H9 (cell line): ENCODE data around the gene HSD3B1. TPM values are rescaled to one million over a fixed set of nuclear protein-coding genes. Genes with fewer than 3 reads are reported as not detected.

Source experiments
- DNase-seq: peaks from one replicate; pipeline ENCODE4 v3.0.0-alpha.2; 2017
- H2AFZ ChIP-seq: one replicate; pipeline ENCODE4 v1.6.1; 2013; ENCODE audit warnings: mild to moderate bottlenecking, low read length, control low read depth, moderate library complexity
- H2AK5ac ChIP-seq: 2 replicates; pipeline ENCODE4 v1.6.1; 2013; ENCODE audit warnings: low read length, control low read depth, mixed read lengths; ENCODE audit not compliant: insufficient read length
- H2BK120ac ChIP-seq: one replicate; pipeline ENCODE4 v1.6.1; 2013; ENCODE audit warnings: low read depth, mild to moderate bottlenecking, low read length, control low read depth, inconsistent platforms; ENCODE audit not compliant: poor library complexity, severe bottlenecking
- H2BK12ac ChIP-seq: 2 replicates; pipeline ENCODE4 v1.6.1; 2013; ENCODE audit warnings: low read length, control low read depth, mixed read lengths, low read depth; ENCODE audit not compliant: insufficient read length
- H2BK15ac ChIP-seq: 2 replicates; pipeline ENCODE4 v1.6.1; 2013; ENCODE audit warnings: low read depth, low read length, control low read depth
- H2BK20ac ChIP-seq: one replicate; pipeline ENCODE4 v1.6.1; 2013; ENCODE audit warnings: low read depth, mild to moderate bottlenecking, low read length, control low read depth, inconsistent platforms; ENCODE audit not compliant: poor library complexity, severe bottlenecking
- H2BK5ac ChIP-seq: 2 replicates; pipeline ENCODE4 v1.6.1; 2013; ENCODE audit warnings: low read length, control low read depth, mixed read lengths; ENCODE audit not compliant: insufficient read length
- H3K14ac ChIP-seq: 2 replicates; pipeline ENCODE4 v1.6.1; 2013; ENCODE audit warnings: low read length, control low read depth; ENCODE audit not compliant: insufficient read depth
- H3K18ac ChIP-seq: 2 replicates; pipeline ENCODE4 v1.6.1; 2013; ENCODE audit warnings: low read depth, mild to moderate bottlenecking, mixed read lengths, low read length, control low read depth; ENCODE audit not compliant: insufficient read length
- H3K23ac ChIP-seq: 2 replicates; pipeline ENCODE4 v1.6.1; 2013; ENCODE audit warnings: low read length, control low read depth, mixed read lengths, low read depth; ENCODE audit not compliant: insufficient read length
- H3K23me2 ChIP-seq: 2 replicates; pipeline ENCODE4 v1.6.1; 2013; ENCODE audit warnings: low read depth, mild to moderate bottlenecking, mixed read lengths, low read length, control low read depth; ENCODE audit not compliant: insufficient read length, poor library complexity, severe bottlenecking
- H3K27ac ChIP-seq: 2 replicates; pipeline ENCODE4 v1.5.1; 2013; ENCODE audit warnings: low read length, control low read depth, mixed read lengths, low read depth; ENCODE audit not compliant: insufficient read length
- H3K27me3 ChIP-seq: 2 replicates; pipeline ENCODE4 v1.6.1; 2013; ENCODE audit warnings: low read length, control low read depth, inconsistent platforms; ENCODE audit not compliant: insufficient read depth
- H3K4ac ChIP-seq: 2 replicates; pipeline ENCODE4 v1.6.1; 2013; ENCODE audit warnings: low read depth, mild to moderate bottlenecking, control low read depth, inconsistent platforms, low read length, moderate library complexity
- H3K4me1 ChIP-seq: 2 replicates; pipeline ENCODE4 v1.6.1; 2013; ENCODE audit warnings: low read length, control low read depth, inconsistent platforms; ENCODE audit not compliant: insufficient read depth
- H3K4me2 ChIP-seq: 2 replicates; pipeline ENCODE4 v1.6.1; 2013; ENCODE audit warnings: low read length, control low read depth, mixed read lengths; ENCODE audit not compliant: insufficient read length, insufficient read depth
- H3K56ac ChIP-seq: 2 replicates; pipeline ENCODE4 v1.6.1; 2013; ENCODE audit warnings: low read depth, mild to moderate bottlenecking, mixed read lengths, low read length, control low read depth; ENCODE audit not compliant: insufficient read length
- H3K79me1 ChIP-seq: 2 replicates; pipeline ENCODE4 v1.6.1; 2013; ENCODE audit warnings: low read depth, mild to moderate bottlenecking, moderate library complexity, low read length, control low read depth, inconsistent platforms; ENCODE audit not compliant: insufficient read depth, poor library complexity, severe bottlenecking
- H3K79me2 ChIP-seq: 2 replicates; pipeline ENCODE4 v1.6.1; 2013; ENCODE audit warnings: low read length, control low read depth, inconsistent platforms; ENCODE audit not compliant: insufficient read depth
- H3K9ac ChIP-seq: 2 replicates; pipeline ENCODE4 v1.6.1; 2013; ENCODE audit warnings: low read length, control low read depth, mixed read lengths; ENCODE audit not compliant: insufficient read length; ENCODE audit errors: extremely low read depth
- H3K9me3 ChIP-seq: one replicate; pipeline ENCODE4 v1.6.1; 2013; ENCODE audit warnings: low read depth, low read length, inconsistent platforms; ENCODE audit not compliant: control insufficient read depth
- H3T11ph ChIP-seq: one replicate; pipeline ENCODE4 v1.6.1; 2013; ENCODE audit warnings: mild to moderate bottlenecking, low read length, control low read depth, inconsistent platforms
- H4K20me1 ChIP-seq: one replicate; pipeline ENCODE4 v1.6.1; 2013; ENCODE audit not compliant: control insufficient read depth, insufficient read length, insufficient read depth
- H4K5ac ChIP-seq: 2 replicates; pipeline ENCODE4 v1.6.1; 2013; ENCODE audit warnings: low read depth, mild to moderate bottlenecking, mixed read lengths, low read length, control low read depth; ENCODE audit not compliant: insufficient read length
- H4K8ac ChIP-seq: replicated peaks from 2 replicates; pipeline ENCODE4 v1.6.1; 2013; ENCODE audit warnings: low read length, control low read depth, mixed read lengths, low read depth; ENCODE audit not compliant: insufficient read length
- H4K91ac ChIP-seq: 2 replicates; pipeline ENCODE4 v1.6.1; 2013; ENCODE audit warnings: low read depth, mild to moderate bottlenecking, moderate library complexity, mixed read lengths, low read length, control low read depth; ENCODE audit not compliant: insufficient read length
- H3K27ac Mint-ChIP-seq, 3 experiments: 2 replicates in 2 of 3; 3 replicates in 1 of 3; pipeline ENCODE4 v1.8.0; 2020 to 2021; ENCODE audit warnings: mixed read lengths in 3 of 3, mild to moderate bottlenecking in 1 of 3, moderate library complexity in 1 of 3
- H3K27me3 Mint-ChIP-seq: 2 replicates; pipeline ENCODE4 v1.8.0; 2021; ENCODE audit warnings: low read depth, mild to moderate bottlenecking, moderate library complexity, mixed read lengths
- H3K36me3 Mint-ChIP-seq, 3 experiments: 2 replicates in 2 of 3; 3 replicates in 1 of 3; pipeline ENCODE4 v1.8.0; 2020 to 2021; ENCODE audit warnings: low read depth in 3 of 3, mixed read lengths in 3 of 3; ENCODE audit not compliant: insufficient read depth in 1 of 3
- H3K4me1 Mint-ChIP-seq, 2 experiments: 2 replicates each; pipeline ENCODE4 v1.8.0; 2020; ENCODE audit warnings: mixed read lengths in 2 of 2
- H3K4me3 Mint-ChIP-seq, 2 experiments: 2 replicates in 1 of 2; 3 replicates in 1 of 2; pipeline ENCODE4 v1.8.0; 2020 to 2021; ENCODE audit warnings: mild to moderate bottlenecking in 2 of 2, mixed read lengths in 2 of 2, moderate library complexity in 1 of 2
- H3K9me3 Mint-ChIP-seq, 2 experiments: 2 replicates in 1 of 2; 3 replicates in 1 of 2; pipeline ENCODE4 v1.8.0; 2020; ENCODE audit warnings: mild to moderate bottlenecking in 2 of 2, mixed read lengths in 2 of 2, moderate library complexity in 1 of 2
- CTCF ChIP-seq: fragments of 200-600 bp; sonication (generic); conservative IDR thresholded peaks from 3 replicates; pipeline ENCODE4 v1.8.0; 2021; ENCODE audit warnings: antibody characterized with exemption, mild to moderate bottlenecking
- WGBS: extraction: QIAGEN DNeasy Blood & Tissue Kit; methylation state at CpG from one replicate; pipeline ENCODE4 v1.1.7; 2013; ENCODE audit warnings: missing lambda C conversion rate, low lambda C conversion rate, mixed read lengths; ENCODE audit not compliant: insufficient read length; ENCODE audit errors: extremely low coverage; 5-methylcytosine and 5-hydroxymethylcytosine counted together
- total RNA-seq: library from RNA; stranded (reverse); gene quantifications from 2 replicates; pipeline ENCODE4 v1.2.1, GENCODE V29; 2021

The HSD3B1 gene
- total RNA-seq, 1 experiment from 2014 or later, result not detected

- H3K14ac ChIP-seq, result no peak overlapping the region
- H3K9ac ChIP-seq, result no peak overlapping the region
- no peak overlapping the region for H2BK5ac ChIP-seq
- no peaks in the 10 kb centered on the region for H3K27me3 ChIP-seq
- no peak overlapping the region for H3K18ac ChIP-seq
- no peak overlapping the region for H2BK120ac ChIP-seq
- H3K4me3 Mint-ChIP-seq, result no peak overlapping the region
- no peak overlapping the region for H4K5ac ChIP-seq
- H2BK12ac ChIP-seq, result no peak overlapping the region
- no peaks in the 10 kb centered on the region for H3K79me2 ChIP-seq
- H3T11ph ChIP-seq, result no peak overlapping the region
- no peak overlapping the region for H2BK20ac ChIP-seq
- H3K4me1 Mint-ChIP-seq, result peaks cover 3 to 11% of the 10 kb centered on the region in 2 experiments; a peak in 3 of 4 replicates
- no peaks in the 10 kb centered on the region for H3K9me3 Mint-ChIP-seq
- no peak overlapping the region for H3K23ac ChIP-seq
- no peak overlapping the region for H2BK15ac ChIP-seq
- no peak overlapping the region for H4K8ac ChIP-seq
- H2AK5ac ChIP-seq, result no peak overlapping the region
- no peak for TF ChIP-seq CTCF
- no peak overlapping the region for H3K4ac ChIP-seq
- no peaks in the 10 kb centered on the region for H3K23me2 ChIP-seq
- no peak overlapping the region for H3K27ac ChIP-seq
- no peaks in the 10 kb centered on the region for H3K36me3 Mint-ChIP-seq
- WGBS, result no CpG with 5 or more reads among the region's 2 CpGs
- H3K27me3 Mint-ChIP-seq, result peaks cover 5% of the 10 kb centered on the region
- H3K4me2 ChIP-seq, result no peak overlapping the region
- no peak for DNase-seq
- H3K56ac ChIP-seq, result no peak overlapping the region
- peaks cover 3% of the 10 kb centered on the region; the same call in 1 of the 2 replicates for H3K4me1 ChIP-seq
- no peak overlapping the region for H2AFZ ChIP-seq
- H3K79me1 ChIP-seq, result no peaks in the 10 kb centered on the region
- H4K20me1 ChIP-seq, result no peaks in the 10 kb centered on the region
- no peak overlapping the region for H4K91ac ChIP-seq
- H3K9me3 ChIP-seq, result no peaks in the 10 kb centered on the region
- H3K27ac Mint-ChIP-seq, result no peak overlapping the region
These were observed 40.6 kb upstream of the HSD3B1 start for GRCh38 chr1:119466445-119466844.
